LNCAP (cell line): ENCODE measurements around the gene SKIDA1.

ENCODE experiments used
- CTCF ChIP-seq: fragments of 450-650 bp; IDR thresholded peaks from 2 replicates; pipeline ENCODE4 v1.5.1; 2017; ENCODE audit warnings: mild to moderate bottlenecking

Gene SKIDA1

GRCh38 chr10:21503542-21503941, 21.9 kb downstream of the SKIDA1 start:
- TF ChIP-seq CTCF, result no peak

GRCh38 chr10:21502348-21502740, 23.1 kb downstream of the SKIDA1 start:
- no peak for TF ChIP-seq CTCF

- no peak for TF ChIP-seq CTCF
These were observed 23.6 kb downstream of the SKIDA1 start for GRCh38 chr10:21501731-21502347.

- no peak for TF ChIP-seq CTCF
These were observed 24.4 kb downstream of the SKIDA1 start for GRCh38 chr10:21501091-21501490.

GRCh38 chr10:21500578-21500910, 24.9 kb downstream of the SKIDA1 start:
- no peak for TF ChIP-seq CTCF

- TF ChIP-seq CTCF, result no peak
These were observed 25.5 kb downstream of the SKIDA1 start for GRCh38 chr10:21499701-21500577.

- no peak for TF ChIP-seq CTCF
These were observed 26.5 kb downstream of the SKIDA1 start for GRCh38 chr10:21498986-21499385.
